Osteocyte (in vitro differentiated cells): ENCODE results near the gene DNAH1. TPM values are rescaled to one million over a fixed set of nuclear protein-coding genes. Genes with fewer than 3 reads are reported as not detected.
"Not testable (repeated sequence)": the region's sequence is repeated elsewhere in the genome, so short reads cannot be mapped to it uniquely, and the experiment has no call there.

Experiments used
- DNase-seq: peaks from one replicate; pipeline ENCODE4 v3.0.0; 2021; ENCODE audit warnings: mixed read lengths; ENCODE audit not compliant: unreplicated experiment; ENCODE audit errors: extremely low spot score
- H3K27ac Mint-ChIP-seq: one replicate; pipeline ENCODE4 v1.8.0; 2021; ENCODE audit warnings: mild to moderate bottlenecking, mixed read lengths; ENCODE audit not compliant: unreplicated experiment
- H3K27me3 Mint-ChIP-seq: one replicate; pipeline ENCODE4 v1.8.0; 2021; ENCODE audit warnings: mixed read lengths; ENCODE audit not compliant: unreplicated experiment
- H3K36me3 Mint-ChIP-seq: one replicate; pipeline ENCODE4 v1.8.0; 2021; ENCODE audit warnings: mixed read lengths; ENCODE audit not compliant: unreplicated experiment
- H3K4me1 Mint-ChIP-seq: one replicate; pipeline ENCODE4 v1.8.0; 2021; ENCODE audit warnings: mixed read lengths; ENCODE audit not compliant: unreplicated experiment
- H3K4me3 Mint-ChIP-seq: one replicate; pipeline ENCODE4 v1.8.0; 2021; ENCODE audit warnings: mild to moderate bottlenecking, moderate library complexity, mixed read lengths; ENCODE audit not compliant: unreplicated experiment
- H3K9me3 Mint-ChIP-seq: one replicate; pipeline ENCODE4 v1.8.0; 2021; ENCODE audit warnings: mixed read lengths; ENCODE audit not compliant: unreplicated experiment
- total RNA-seq: library from RNA; stranded (reverse); gene quantifications from 2 replicates; pipeline ENCODE4 v1.2.1, GENCODE V29; 2021
- TF ChIP-seq, protein P1 (sequence below): fragments of 200-600 bp; sonication (generic); IDR thresholded peaks from 2 replicates; pipeline ENCODE4 v1.5.0; 2021; ENCODE audit warnings: antibody characterized with exemption, mild to moderate bottlenecking, moderate library complexity

Gene DNAH1
- total RNA-seq, 1 donor from 2014 or later: 9.7 TPM

DNA sequence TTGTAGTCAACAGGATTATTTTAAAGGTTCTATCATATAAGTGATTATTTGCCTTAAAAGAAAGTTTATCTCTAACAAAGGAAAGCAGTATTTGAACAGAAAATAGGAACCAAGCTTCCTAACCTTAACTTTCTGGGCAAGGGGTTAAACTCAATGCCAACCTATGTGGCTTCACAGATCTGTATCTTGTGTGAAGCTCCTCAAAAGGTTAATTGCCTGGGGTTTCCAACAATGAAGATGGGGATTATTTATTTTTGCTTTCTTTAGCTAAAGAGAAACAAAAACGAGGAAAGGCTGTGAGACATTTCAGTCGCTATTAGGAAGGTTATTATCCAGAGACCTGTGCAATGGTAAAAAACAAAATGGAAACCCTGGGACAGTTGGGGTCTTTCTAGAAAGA is 36.5 kb upstream of the DNAH1 start:
- Mint-ChIP-seq H3K27ac (peak overlapping the region; percentile 83), H3K4me3 (peak overlapping the region; percentile 97), H3K9me3 (no peaks in the 10 kb centered on the region), H3K4me1 (peaks cover 43% of the 10 kb centered on the region), H3K36me3 (peaks cover 4% of the 10 kb centered on the region), H3K27me3 (no peaks in the 10 kb centered on the region)
- TF ChIP-seq, protein P1, sequence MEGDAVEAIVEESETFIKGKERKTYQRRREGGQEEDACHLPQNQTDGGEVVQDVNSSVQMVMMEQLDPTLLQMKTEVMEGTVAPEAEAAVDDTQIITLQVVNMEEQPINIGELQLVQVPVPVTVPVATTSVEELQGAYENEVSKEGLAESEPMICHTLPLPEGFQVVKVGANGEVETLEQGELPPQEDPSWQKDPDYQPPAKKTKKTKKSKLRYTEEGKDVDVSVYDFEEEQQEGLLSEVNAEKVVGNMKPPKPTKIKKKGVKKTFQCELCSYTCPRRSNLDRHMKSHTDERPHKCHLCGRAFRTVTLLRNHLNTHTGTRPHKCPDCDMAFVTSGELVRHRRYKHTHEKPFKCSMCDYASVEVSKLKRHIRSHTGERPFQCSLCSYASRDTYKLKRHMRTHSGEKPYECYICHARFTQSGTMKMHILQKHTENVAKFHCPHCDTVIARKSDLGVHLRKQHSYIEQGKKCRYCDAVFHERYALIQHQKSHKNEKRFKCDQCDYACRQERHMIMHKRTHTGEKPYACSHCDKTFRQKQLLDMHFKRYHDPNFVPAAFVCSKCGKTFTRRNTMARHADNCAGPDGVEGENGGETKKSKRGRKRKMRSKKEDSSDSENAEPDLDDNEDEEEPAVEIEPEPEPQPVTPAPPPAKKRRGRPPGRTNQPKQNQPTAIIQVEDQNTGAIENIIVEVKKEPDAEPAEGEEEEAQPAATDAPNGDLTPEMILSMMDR: no peak
- DNase-seq: no peak

DNA sequence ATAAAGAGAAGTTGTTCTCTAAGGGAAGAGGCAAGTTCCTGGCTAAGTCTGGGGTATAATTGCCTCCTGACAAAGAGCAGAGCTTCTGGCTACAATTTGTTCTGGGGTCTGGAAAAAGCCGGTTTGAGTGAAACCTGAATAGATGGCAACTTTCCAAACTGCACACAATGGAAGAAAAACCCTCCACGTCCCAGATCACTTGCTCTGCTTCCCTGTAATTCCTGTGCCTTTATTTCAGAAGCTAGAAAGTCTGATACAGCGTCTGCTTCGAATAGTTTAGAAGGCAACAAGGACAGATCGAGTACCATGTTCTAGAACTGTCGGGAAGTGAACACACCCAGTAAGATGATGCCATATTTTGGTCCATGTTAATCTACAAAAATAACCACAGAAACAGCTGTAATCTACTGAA is 36.1 kb upstream of the DNAH1 start:
- peaks cover 43% of the 10 kb centered on the region for H3K4me1 Mint-ChIP-seq
- H3K36me3 Mint-ChIP-seq: peaks cover 3% of the 10 kb centered on the region
- no peaks in the 10 kb centered on the region for H3K27me3 Mint-ChIP-seq
- TF ChIP-seq, protein P1: no peak
- no peaks in the 10 kb centered on the region for H3K9me3 Mint-ChIP-seq
- DNase-seq: no peak
- H3K27ac Mint-ChIP-seq: peak overlapping the region; percentile 83
- peak overlapping the region; percentile 4 for H3K4me3 Mint-ChIP-seq

DNA sequence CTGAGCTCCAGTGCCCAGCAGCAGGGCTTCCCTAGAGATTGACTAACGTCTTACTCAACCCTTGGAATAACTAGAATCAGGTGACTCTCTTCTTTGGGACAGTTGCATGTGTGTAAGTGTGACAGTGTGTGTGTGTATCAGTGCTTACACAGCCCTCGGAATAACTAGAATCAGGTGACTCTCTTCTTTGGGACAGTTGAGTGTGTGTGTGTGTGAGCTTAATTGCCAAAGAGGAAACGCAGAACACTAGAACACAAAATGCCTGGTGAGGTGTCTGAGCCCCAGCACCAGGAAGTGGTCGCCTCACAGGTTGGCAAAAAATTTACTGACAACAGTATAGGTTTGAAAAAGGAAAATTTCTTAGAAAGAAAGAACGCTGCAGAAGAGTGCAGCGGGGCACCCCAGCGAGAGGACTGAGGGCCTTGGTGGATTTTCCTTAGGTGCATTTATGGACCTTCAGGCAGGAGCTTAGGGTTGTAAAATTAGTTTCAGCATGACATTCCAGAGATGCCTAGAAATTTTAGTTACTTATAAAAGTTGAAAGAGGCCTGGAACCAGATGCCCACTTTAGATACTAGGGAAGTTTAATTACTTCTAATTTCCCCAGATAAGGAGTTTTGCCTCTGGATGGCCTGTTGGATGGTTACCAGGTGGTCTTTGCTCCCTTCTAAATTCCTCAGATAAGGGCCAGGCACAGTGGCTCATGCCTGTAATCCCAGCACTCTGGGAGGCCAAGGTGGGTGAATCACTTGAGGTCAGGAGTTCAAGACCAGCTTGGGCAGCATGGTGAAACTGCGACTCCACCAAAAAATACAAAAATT is 33.9 kb upstream of the DNAH1 start:
- TF ChIP-seq, protein P1: no peak
- Mint-ChIP-seq H3K36me3 (no peaks in the 10 kb centered on the region), H3K4me3 (no peak overlapping the region), H3K4me1 (peaks cover 28% of the 10 kb centered on the region), H3K27ac (no peak overlapping the region), H3K9me3 (no peaks in the 10 kb centered on the region), H3K27me3 (no peaks in the 10 kb centered on the region)
- no peak for DNase-seq

DNA sequence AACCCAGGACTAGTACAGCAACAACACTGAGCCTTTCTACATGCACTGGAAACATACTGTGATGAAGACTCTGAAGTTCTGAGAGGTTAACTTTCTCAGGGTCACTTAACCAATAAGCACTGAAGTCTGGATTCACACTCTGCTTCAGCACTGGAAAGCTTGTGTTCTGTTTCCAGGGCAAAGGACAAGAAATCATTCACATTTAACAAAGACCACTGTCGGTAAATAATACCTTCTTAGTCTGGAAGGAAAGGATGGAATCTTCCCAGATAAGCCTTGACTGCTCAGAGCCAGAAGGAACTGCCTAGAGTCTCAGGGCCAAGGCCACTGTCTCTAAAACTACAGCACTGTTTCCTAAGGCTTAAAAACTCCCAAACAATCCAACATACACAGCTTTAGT is 32.8 kb upstream of the DNAH1 start:
- no peak for DNase-seq
- no peaks in the 10 kb centered on the region for H3K36me3 Mint-ChIP-seq
- H3K27ac Mint-ChIP-seq: no peak overlapping the region
- no peaks in the 10 kb centered on the region for H3K9me3 Mint-ChIP-seq
- no peak overlapping the region for H3K4me3 Mint-ChIP-seq
- H3K27me3 Mint-ChIP-seq: no peaks in the 10 kb centered on the region
- H3K4me1 Mint-ChIP-seq: peaks cover 30% of the 10 kb centered on the region
- TF ChIP-seq, protein P1: no peak

DNA sequence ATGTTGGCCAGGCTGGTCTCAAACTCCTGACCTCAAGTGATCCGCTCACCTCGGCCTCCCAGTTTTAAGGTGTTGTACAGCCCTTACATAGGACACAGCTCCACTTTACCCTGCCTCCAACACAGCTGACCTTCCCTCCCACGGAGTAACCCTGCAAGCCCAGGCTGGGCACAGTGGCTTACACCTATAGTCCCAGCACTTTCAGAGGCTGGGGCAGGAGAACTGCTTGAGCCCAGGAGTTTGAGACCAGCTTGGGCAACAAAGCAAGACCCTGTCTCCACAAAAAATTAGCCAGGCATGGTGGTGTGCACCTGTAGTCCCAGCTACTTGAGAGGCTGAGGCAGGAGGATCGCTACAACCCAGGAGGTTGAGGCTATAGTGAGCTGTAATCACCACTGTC is 32.1 kb upstream of the DNAH1 start:
- H3K4me1 Mint-ChIP-seq: peaks cover 30% of the 10 kb centered on the region
- not testable (repeated sequence) for H3K27ac Mint-ChIP-seq, H3K36me3 Mint-ChIP-seq, H3K27me3 Mint-ChIP-seq, H3K4me3 Mint-ChIP-seq, DNase-seq, H3K9me3 Mint-ChIP-seq
